ENCODE results near the gene FMN1. TPM values are rescaled to one million over a fixed set of nuclear protein-coding genes. Genes with fewer than 3 reads are reported as not detected.

The FMN1 gene
- total RNA-seq, 1 experiment from 2014 or later, result 1.4 TPM

DNA sequence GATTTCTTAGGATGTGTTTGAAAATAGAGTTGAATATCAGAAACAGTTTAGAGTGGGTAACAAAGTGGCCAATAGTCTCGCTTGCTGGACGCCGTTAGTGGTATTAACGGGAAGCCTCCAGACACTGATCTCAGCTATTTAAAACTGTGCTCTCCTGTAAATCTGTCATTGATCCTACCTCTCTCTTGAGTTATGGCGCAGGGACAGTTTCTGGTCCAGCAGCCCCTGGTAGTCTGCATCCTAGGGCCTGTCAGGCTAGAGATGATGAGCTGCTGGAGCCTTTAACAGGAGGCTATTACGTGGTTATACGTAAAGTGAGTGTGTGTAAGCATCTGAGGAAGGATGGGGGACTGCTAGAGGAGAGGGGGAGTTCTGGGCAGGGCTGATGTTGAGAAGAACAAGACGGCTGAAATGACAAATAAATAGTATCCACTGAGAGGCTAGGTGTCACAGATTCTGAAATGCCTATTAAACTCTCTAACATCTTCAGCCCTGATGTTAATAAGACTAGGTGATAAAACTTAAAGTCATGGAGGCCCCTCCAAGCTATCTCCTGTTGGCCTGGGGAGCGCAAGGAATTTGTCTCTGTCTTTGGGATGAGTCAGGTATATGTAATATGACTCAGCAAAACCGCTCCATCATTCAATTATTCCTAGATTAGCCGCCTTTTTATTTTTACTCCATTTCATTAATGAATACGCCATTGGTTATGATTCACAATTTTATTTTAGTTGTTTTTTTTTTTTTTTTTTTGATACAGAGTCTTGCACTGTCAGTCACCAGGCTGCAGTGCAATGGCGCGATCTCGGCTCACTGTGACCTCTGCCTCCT lies 321.0 kb downstream of the FMN1 start:
- no peak for DNase-seq (ENCODE audit: low read depth)
- in situ Hi-C loops (cut with HindIII; ENCODE audit: low pct_unique_long_range_greater_than_20kb, low sequenced_read_pairs), result no loop called here

DNA sequence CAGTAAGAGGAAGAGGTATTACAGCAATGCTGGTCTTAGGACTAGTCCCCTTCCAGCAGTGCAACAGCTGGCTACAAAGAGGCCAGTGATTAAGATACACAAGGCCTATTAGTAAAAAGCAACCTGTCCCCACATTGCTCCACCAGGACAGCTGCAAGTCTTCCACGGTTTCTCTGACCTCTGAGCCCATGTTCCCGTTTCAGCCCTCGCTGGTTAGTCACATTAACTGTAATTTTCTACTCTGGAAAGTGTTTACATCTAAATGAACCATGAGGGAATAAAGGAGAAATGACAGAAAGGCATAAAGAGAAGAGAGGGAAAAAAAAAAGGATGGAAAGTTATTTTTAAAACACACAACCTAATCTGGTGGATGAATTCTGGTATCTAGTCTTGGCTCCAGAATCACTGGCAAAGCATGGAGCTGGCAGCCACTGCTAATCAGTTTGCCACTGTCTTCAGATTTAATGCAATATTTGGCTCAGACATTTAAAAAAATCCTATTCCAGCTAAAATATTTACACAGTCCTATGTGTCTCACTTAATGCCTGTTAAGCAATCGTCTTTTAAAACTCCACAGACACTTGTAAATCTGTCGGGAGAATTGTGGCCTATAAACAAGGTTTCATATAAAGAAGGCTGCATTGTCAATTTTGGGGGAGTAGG lies 321.8 kb downstream of the FMN1 start:
- in situ Hi-C loops (cut with HindIII; ENCODE audit: low pct_unique_long_range_greater_than_20kb, low sequenced_read_pairs), result no loop called here
- DNase-seq (ENCODE audit: low read depth), result no peak

DNA sequence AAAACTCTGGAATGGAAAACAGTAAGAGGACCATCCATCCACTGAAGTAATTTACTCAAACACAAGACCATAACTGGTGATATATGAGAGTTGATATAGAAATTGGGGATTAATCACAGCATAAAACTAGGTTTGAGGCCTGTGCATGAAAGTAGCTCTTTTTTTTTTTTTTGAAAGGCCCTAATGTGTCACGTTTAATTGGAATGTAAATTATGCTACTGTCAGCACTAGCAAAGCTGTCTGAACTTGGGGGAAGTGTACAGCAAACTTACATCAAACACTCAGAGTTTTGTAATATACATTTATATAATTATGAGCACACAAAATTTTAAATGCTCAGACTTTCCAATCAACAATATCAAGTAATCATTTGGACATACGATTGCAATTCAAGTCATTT lies 322.6 kb downstream of the FMN1 start:
- in situ Hi-C loops (cut with HindIII; ENCODE audit: low pct_unique_long_range_greater_than_20kb, low sequenced_read_pairs), result no loop called here
- DNase-seq (ENCODE audit: low read depth), result no peak

DNA sequence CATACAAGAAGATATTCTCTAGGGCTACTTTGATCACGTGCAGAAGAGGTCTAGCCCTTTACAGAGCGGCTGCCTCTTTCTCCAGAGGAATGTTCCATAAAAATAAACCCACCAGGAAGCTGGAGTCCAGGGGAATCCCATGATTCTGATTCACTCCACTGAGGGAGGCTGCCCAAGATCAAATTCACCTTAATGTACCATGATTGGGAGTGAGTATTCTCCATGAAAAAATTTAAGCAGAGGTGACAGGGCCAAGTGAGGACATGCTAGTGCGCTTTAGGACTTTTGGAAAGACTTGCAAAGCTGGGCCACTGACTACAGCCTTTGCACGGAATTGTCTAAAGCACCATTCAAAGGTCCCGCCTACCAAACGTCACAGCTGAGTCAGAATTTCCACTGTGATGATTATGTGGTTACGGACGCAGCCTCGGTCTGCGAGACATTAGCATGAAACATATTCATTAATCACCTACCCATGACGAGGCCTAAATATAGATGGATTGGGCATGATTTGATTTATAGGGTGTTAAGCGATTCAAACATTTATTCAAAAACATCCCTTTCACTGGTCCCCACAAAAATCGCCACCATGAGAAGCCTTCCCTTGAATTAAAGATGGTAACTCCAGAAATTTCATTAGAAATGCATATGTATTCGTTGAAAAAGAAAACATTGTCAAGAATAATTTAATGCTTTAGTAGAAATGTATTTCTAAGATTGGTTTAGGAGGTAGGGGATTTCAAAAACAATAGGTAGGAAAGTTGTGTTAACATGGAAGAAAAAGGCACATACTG lies 324.1 kb downstream of the FMN1 start:
- in situ Hi-C loops (cut with HindIII; ENCODE audit: low pct_unique_long_range_greater_than_20kb, low sequenced_read_pairs), result no loop called here
- DNase-seq (ENCODE audit: low read depth), result peak; percentile 95

DNA sequence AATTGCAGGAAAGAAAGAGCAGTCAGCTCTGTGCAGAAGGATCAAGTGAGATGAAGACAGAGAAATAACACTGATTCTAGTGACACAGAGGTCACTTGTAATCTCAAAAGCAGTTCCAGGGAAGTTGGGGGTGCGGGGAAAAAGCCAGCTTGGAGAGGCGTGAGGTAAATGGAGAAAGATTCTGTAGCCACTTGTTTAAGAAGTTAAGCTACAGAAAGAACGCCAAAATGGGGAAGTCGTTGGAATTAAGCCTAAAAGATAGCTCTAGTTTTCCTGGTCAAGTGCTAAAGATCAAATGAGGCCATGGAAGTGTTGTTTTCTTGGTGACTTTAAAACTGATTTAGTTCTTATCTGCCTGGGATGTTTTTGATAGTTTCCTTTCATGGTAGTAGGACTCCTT lies 324.7 kb downstream of the FMN1 start:
- in situ Hi-C loops (cut with HindIII; ENCODE audit: low pct_unique_long_range_greater_than_20kb, low sequenced_read_pairs), result no loop called here
- DNase-seq (ENCODE audit: low read depth), result no peak

DNA sequence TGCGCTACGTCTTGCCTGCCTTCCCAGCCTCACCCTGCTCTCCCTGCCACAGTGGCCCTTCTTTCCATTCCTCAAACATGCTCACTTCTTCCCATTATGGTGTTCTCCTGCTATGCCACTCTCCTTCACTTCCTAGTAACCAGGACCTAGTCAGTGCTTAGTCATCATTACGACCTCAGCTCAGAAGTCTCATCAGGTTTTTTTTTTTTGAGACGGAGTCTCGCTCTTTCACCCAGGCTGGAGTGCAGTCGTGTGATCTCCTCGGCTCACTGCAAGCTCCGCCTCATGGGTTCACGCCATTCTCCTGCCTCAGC lies 327.2 kb downstream of the FMN1 start:
- in situ Hi-C loops (cut with HindIII; ENCODE audit: low pct_unique_long_range_greater_than_20kb, low sequenced_read_pairs), result no loop called here
- peak; percentile 97 for DNase-seq (ENCODE audit: low read depth)

DNA sequence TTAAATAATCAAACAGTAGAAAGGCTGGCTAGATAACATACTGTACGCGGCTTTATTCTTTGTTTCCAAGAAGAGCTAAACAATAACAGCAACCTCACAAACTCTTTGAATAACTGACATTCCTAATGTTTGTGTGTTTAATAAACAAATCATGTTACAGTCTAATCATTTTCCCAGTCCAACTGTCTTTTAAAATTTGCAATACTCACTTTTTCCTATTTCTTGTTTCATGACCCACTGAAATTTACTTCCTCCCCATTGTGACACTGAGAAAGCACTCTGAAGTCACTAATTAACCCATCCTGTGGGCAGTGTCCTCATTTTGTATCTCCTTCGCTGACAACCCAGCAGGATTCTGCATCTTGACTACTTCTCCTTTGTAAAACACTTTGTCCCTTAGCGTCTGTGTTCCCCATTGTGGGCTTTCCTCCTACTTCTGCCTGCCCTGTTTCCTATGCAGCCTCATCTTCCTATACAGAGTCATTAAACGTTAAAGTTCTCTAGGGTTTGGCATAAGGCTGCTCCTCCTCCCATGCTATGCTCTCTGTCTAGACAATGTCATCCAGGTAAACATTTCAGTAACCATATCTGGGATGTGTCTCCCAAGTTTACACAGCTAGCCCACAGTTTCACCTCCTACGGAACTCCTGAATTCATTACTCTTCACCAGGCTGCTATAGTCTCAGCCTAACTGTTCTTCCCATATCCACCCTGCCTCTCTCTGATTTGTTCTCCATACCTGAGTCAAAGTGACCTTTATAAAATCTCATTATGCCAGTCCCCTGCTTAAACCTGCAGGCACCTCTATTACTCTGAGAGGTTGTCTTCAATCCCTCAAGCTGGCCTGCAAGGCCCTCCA lies 327.8 kb downstream of the FMN1 start:
- DNase-seq (ENCODE audit: low read depth), result peak; percentile 88

DNA sequence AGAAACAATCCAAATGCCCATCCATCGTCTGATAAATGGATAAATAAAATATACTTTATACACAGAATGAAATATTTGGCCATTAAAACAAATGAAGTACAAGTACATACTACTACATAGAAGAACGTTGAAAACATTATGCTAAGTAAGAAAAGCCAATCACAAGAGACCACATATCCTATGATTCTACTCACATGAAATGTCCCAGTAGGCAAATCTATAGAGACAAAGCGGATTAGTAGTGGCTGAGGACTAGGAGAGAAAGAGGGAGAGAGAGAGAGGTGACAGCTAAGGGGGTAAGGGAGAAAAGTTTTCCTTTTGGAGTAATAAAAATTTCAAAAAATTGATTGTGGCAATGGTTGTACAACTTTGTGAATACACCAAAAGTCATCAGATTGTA lies 329.7 kb downstream of the FMN1 start:
- DNase-seq (ENCODE audit: low read depth), result no peak
- in situ Hi-C loops (cut with HindIII; ENCODE audit: low pct_unique_long_range_greater_than_20kb, low sequenced_read_pairs), result no loop called here

More for the DNA sequence above, 327.8 kb downstream of the FMN1 start:
- in situ Hi-C loops (cut with HindIII; ENCODE audit: low pct_unique_long_range_greater_than_20kb, low sequenced_read_pairs), result no loop called here

DNA sequence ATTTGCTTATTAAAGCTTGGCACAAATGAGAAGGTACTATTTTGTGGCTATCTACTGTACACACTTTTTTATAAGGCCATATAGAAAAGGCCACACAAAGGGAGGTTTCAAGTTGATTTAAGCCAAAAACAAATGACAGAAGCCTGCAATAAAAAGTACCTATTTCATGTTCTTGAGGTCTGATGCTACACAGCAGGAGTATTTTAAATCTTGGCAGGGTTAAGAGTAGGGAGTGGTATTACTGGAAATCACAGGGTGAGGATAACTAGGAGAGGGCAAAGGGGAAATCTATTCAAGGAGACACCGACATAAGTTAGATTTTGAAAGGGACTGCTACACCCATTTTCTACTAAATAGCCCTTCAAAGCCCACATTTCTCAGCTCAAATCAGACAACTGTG lies 330.5 kb downstream of the FMN1 start:
- no peak for DNase-seq (ENCODE audit: low read depth)
- in situ Hi-C loops (cut with HindIII; ENCODE audit: low pct_unique_long_range_greater_than_20kb, low sequenced_read_pairs), result no loop called here

DNA sequence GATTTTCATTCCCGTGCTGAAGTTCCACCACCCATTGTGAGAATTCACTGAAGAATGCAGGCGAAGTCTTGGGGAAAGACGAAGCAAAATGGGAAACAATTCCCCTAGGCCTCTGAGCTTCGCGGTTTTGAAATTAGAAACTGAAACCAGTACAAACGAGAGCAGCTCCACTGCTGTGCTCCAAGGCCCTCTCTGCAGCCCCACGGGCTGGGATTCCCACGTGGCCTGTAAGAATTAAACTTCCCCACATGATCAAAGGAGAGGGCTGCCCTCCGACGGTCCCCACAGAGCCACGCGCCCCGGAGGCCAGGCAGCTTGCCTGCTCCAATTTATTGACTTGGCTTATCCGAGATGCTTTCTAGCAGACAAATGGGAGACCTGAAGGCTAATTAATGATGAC lies 332.8 kb downstream of the FMN1 start:
- no peak for DNase-seq (ENCODE audit: low read depth)

DNA sequence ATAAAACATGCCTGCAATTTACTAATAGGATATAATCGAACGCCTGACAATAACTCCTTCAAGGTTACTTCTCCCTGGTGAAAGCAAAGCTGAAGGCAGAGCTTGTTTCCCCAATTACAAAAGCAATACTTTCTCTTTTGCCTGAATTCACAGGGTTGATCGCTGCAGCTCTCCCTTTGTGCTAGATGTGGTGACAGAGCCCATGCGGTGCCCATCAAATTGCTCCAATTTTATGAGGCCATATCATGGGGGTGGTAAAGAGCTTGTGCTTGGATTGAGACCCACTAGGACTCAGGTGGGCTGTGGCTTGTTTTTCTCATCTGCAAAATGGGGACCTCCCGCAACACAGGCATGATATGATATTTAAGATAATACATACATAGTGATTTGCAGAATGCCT lies 333.3 kb downstream of the FMN1 start:
- DNase-seq (ENCODE audit: low read depth), result no peak
- in situ Hi-C loops (cut with HindIII; ENCODE audit: low pct_unique_long_range_greater_than_20kb, low sequenced_read_pairs), result no loop called here

More for the DNA sequence above, 332.8 kb downstream of the FMN1 start:
- in situ Hi-C loops (cut with HindIII; ENCODE audit: low pct_unique_long_range_greater_than_20kb, low sequenced_read_pairs), result no loop called here

DNA sequence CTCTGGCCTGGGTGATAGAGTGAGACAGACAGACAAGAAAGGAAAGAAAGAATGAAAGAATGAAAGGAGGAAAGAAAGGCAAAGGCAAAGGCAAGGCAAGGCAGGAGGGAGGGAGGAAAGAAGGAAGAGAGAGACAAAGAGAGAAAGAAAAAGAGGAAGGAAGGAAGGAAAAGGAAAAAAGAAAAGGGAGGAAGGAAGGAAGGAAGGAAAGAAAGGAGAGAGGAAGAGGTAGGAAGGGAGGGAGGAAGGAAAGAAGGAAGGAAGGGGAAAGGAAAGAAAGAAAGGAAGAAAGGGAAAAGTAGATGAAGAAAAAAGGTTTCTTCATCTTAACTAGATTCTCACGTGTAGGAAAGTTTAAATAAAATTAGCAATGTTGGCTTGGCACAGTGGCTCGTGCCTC lies 334.5 kb downstream of the FMN1 start:
- no peak for DNase-seq (ENCODE audit: low read depth)
- in situ Hi-C loops (cut with HindIII; ENCODE audit: low pct_unique_long_range_greater_than_20kb, low sequenced_read_pairs), result no loop called here

DNA sequence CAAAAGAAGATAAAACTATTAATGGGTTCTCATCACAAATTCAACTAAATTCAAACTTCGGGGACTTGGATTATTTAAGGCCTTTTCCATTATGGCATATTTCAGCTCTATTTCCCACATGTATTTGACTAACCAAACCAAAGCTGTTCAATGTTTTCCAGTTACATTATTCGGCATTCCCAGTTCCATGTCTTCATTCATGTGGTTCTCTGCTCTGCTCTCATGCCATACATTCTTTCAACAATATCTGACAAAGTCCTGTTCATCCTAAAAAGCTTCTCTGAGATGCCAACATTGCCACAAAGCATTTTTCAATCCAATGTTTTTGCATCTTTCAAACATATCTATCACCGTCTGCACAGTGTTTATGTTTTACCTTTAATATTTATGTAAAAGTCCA lies 335.3 kb downstream of the FMN1 start:
- no peak for DNase-seq (ENCODE audit: low read depth)
- in situ Hi-C loops (cut with HindIII; ENCODE audit: low pct_unique_long_range_greater_than_20kb, low sequenced_read_pairs), result no loop called here

DNA sequence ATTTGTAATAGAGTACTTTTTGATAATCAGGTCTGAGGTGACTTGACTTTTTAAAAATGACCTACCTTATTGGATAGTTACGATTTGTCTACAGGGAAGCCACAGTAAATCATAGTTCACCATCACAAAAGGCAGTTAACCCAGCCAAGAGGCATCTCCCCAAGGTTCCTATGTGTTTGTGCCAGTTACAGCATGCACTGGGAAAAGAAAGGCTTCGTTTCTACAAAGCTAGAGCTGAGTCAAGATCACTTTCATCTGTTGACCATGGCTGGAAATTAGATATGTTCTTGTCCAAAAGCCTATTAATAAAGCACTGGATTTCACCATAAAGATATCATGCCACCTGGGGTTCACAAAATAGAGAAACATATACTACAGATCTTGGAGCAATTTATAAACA lies 336.8 kb downstream of the FMN1 start:
- in situ Hi-C loops (cut with HindIII; ENCODE audit: low pct_unique_long_range_greater_than_20kb, low sequenced_read_pairs), result no loop called here
- DNase-seq (ENCODE audit: low read depth), result no peak

DNA sequence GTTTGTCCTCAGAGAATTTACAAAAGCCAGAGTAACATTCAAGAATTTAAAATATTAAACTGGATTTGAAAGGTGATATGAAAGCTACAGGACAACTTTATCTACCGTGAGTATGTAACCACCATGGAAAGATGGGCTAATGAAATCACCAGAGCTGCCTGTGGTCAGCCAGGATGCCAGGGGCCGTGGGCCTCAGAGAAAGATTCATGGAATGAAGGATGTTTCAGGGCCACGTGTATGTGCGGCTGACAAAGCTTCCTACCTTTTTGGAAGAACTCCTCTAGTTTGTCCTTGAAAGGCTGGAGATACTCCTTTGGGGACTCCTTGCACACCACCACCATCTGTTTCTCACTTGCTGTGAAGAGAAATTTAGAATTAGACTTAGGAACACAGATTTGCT lies 337.8 kb downstream of the FMN1 start:
- DNase-seq (ENCODE audit: low read depth), result no peak
- in situ Hi-C loops (cut with HindIII; ENCODE audit: low pct_unique_long_range_greater_than_20kb, low sequenced_read_pairs), result no loop called here

DNA sequence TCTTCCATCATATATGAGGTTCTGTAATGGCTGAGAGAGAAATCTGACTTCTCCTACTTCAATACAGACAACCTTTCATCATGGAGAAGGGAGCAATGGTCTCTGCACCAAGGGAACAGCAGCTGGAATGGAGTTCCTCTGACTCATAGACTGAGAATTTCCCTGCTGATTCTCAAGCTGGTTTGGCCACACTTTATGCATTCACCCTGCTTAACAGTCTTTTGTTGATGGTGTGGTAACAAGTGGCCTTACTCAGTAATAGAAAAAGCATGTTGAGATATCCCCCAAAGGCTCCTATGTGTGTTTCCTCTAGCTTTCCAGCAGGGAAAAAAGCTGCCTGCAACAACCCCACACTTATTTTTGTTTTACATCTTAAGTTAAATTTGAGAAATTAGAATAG lies 338.6 kb downstream of the FMN1 start:
- in situ Hi-C loops (cut with HindIII; ENCODE audit: low pct_unique_long_range_greater_than_20kb, low sequenced_read_pairs), result no loop called here
- DNase-seq (ENCODE audit: low read depth), result peak; percentile 86

DNA sequence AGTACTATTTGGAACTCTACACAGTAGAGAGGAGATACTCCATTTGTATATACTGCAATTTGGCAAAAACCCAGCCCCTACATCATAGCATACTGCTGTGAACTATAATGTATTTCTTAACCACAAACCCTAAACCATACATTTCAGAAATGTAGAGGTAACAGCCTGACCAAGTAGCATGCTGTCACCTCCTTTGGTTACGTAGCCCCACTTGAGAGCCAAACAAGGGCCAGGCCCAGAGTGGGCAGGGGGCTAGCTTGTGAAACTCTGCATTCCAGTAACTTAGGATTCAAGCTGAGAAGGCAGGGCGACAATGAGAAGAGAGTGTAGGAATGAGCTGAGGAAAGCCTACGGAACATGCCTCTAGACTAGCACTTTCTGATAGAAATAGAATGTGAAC lies 340.9 kb downstream of the FMN1 start:
- in situ Hi-C loops (cut with HindIII; ENCODE audit: low pct_unique_long_range_greater_than_20kb, low sequenced_read_pairs), result no loop called here

DNA sequence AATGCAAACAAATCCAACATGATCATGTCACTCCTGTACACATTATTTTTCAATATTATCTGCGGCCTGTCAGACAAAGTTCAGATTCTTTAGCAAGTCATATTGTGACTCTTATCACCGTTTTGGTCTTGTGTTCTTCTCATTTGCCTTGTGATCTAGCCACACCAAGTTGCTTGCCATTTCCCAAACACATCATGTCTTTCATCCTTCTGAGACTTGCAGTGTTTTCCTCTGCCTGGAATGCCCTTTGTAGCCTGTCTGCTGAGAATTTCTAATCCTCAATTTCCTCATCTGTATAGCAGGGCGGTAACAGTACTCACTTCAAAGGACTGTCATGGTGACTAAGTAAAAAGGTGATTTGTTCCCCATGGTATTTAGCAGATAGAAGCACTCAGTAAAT lies 341.7 kb downstream of the FMN1 start:
- DNase-seq (ENCODE audit: low read depth), result peak; percentile 60

More for the DNA sequence above, 340.9 kb downstream of the FMN1 start:
- no peak for DNase-seq (ENCODE audit: low read depth)

More for the DNA sequence above, 341.7 kb downstream of the FMN1 start:
- in situ Hi-C loops (cut with HindIII; ENCODE audit: low pct_unique_long_range_greater_than_20kb, low sequenced_read_pairs), result no loop called here

All from Caki2 (cell line).